Measurements from ENCODE around the gene PTGES2.
"Not testable (repeated sequence)": the region's sequence is repeated elsewhere in the genome, so short reads cannot be mapped to it uniquely, and the experiment has no call there.

Gene PTGES2

DNA sequence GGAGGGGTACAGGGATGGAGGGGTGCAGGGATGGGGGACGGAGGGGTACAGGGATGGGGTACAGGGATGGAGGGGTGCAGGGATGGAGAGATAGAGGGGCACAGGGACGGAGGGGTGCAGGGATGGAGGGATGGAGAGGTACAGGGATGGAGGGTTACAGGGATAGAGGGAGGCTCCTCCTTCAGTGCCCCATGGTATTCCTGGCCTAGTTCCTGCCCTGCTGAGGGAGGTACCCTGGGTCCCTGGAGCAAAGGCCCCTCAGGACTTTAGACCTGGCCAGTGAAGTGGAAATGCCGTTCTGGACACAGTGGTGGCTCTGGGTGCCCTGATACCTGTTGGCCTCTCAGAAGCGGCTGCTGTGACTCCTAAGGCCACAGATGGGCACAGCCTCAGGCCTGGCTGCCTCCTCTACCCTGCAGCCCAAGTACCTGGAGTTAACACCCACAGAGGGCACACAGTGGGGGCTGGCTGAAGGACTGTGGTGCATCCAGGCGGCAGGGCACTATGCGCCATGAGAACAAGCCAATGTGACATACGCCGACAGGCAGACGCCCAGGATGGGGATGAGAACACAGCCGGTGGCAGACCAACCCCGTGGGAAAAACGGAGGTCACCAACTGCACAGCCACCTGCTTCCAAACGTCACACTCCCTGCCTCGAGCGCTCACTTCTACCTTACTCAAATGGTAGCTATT is 8.4 kb downstream of the PTGES2 start:
- peak; percentile 36 for DNase-seq (ENCODE audit: low spot score)

GRCh38 chr9:128118472-128118857 is 9.1 kb downstream of the PTGES2 start:
- DNase-seq (ENCODE audit: low spot score), result no peak

GRCh38 chr9:128117613-128118471 is 9.7 kb downstream of the PTGES2 start:
- peak; percentile 95 for DNase-seq (ENCODE audit: low spot score)

GRCh38 chr9:128116104-128117083 is 11.1 kb downstream of the PTGES2 start:
- no peak for DNase-seq (ENCODE audit: low spot score)

GRCh38 chr9:128115187-128116103 is 12.1 kb downstream of the PTGES2 start:
- peak; percentile 45 for DNase-seq (ENCODE audit: low spot score)

GRCh38 chr9:128114326-128115186 is 13.0 kb downstream of the PTGES2 start:
- no peak for DNase-seq (ENCODE audit: low spot score)

DNA sequence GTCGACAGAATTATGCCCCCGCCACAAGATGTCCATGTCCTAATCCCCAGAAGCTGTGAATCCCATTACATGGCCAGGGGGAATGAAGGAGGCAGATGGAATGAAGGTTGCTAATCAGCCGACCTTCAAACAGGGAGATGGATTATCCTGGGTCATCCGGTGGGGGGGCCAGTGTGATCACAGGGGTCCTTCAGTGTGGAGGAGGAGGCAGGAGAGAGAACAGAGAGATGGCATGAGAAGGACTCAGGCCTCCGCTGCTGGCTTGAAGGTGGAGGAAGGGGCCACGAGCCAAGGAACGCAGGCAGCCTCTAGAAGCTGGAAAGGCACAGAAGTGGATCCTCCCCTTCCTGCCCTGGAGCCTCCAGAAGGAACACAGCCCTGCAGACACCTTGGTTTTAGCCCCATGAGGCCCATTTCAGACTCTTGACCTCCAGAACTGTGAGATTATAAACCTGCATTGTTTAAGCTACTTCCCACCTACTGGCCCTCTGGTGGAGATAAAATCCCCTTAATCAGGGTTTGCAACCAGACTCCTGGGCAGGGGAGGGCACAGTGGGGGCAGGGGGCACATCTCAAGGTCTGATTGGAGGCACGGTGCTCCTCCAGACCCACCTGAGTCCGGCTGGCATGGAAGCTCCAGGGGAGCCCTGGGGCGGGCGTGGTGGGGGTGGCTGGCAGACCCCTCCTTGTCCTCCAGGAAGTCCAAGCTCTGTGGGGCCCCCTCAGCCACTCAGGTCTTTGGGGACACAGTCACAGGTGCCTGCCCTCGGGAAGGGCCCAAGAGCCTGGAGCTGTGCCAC is 13.8 kb downstream of the PTGES2 start:
- DNase-seq (ENCODE audit: low spot score), result no peak

DNA sequence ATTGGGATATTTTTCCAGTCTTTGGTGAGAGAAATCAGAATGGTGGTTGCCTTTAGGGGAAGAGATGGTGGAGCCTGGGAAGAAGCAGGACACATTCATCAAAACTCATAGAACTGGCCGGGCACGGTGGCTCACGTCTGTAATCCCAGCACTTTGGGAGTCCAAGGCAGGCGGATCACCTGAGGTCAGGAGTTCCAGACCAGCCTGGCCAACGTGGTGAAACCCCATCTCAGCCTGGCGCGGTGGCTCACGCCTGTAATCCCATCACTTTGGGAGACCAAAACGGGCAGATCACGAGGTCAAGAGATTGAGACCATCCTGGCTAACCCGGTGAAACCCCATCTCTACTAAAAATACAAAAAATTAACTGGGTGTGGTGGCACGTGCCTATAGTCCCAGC is 15.8 kb downstream of the PTGES2 start:
- DNase-seq (ENCODE audit: low spot score), result not testable (repeated sequence)

DNA sequence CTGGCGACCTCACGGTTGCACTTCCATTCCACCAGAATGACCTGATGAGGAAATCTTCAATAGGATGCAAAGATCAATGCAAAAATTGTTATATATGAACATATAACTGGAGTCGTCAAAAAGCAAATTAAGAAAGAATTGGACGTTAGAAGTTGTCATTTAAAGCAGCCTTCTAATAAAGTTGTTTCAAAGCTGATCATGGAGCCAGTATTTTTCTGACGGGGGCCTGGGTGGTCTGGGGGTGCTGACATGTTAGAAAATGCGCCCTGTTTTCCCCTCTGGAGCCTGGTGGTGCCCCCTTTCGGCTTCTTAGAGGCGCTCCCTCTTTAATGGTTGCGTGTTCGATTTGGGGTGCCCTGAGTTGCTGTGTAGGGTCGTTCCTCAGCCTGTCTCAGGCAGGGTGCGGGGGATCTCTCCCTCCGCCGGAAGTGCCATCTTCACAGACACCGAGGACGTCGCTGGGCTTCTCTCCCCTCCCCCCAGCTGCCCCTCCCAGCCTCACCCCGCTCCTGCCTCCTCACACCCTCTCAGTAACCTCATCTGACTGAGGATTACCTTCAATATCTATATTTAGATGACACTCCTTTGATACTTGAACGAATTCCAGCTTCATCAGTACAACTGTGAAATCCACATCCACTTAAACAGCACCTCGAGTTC is 18.3 kb downstream of the PTGES2 start:
- DNase-seq (ENCODE audit: low spot score), result no peak

DNA sequence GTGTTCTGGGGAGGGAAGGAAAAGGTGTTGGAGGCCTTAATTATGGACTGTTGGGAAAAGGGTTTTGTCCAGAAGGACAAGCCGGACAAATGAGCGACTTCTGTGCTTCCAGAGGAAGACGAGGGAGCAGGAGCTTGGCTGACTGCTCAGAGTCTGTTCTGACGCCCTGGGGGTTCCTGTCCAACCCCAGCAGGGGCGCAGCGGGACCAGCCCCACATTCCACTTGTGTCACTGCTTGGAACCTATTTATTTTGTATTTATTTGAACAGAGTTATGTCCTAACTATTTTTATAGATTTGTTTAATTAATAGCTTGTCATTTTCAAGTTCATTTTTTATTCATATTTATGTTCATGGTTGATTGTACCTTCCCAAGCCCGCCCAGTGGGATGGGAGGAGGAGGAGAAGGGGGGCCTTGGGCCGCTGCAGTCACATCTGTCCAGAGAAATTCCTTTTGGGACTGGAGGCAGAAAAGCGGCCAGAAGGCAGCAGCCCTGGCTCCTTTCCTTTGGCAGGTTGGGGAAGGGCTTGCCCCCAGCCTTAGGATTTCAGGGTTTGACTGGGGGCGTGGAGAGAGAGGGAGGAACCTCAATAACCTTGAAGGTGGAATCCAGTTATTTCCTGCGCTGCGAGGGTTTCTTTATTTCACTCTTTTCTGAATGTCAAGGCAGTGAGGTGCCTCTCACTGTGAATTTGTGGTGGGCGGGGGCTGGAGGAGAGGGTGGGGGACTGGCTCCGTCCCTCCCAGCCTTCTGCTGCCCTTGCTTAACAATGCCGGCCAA is 19.1 kb downstream of the PTGES2 start:
- DNase-seq (ENCODE audit: low spot score), result no peak

GRCh38 chr9:128107468-128108268 is 19.9 kb downstream of the PTGES2 start:
- DNase-seq (ENCODE audit: low spot score), result no peak

DNA sequence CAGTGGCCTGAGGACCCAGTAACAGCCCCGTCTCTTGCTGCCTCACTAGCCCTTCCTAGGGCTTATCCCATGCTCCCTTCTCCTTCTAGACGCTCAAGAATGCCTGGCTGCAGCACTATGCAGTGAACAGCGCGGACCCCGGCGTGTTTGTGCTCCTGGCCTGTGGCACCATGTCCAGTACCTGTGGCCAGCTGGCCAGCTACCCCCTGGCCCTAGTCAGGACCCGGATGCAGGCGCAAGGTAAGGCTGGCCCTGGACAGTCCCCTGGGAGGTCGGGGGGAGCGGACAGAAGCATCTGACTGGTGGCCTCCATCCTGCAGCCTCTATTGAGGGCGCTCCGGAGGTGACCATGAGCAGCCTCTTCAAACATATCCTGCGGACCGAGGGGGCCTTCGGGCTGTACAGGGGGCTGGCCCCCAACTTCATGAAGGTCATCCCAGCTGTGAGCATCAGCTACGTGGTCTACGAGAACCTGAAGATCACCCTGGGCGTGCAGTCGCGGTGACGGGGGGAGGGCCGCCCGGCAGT is 20.5 kb downstream of the PTGES2 start:
- no peak for DNase-seq (ENCODE audit: low spot score)

GRCh38 chr9:128106181-128106939 is 21.2 kb downstream of the PTGES2 start:
- no peak for DNase-seq (ENCODE audit: low spot score)

- no peak for DNase-seq (ENCODE audit: low spot score)
These were observed 21.9 kb downstream of the PTGES2 start for GRCh38 chr9:128105538-128106175.

GRCh38 chr9:128104171-128104618 is 23.3 kb downstream of the PTGES2 start:
- DNase-seq (ENCODE audit: low spot score), result no peak

DNA sequence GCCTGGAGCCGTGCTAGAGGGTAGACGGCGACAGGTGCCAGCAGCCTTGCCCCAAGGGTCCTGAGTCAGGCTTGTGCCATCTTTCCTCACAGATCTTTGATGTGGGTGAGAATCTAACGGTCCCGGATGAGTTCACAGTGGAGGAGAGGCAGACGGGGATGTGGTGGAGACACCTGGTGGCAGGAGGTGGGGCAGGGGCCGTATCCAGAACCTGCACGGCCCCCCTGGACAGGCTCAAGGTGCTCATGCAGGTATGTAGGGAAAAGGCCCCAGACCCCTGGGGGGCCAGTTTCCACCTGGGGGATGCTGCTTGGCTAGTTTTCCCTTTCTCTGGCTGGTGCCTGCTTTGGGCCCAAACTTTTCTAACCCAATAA is 24.0 kb downstream of the PTGES2 start:
- DNase-seq (ENCODE audit: low spot score), result no peak
